ENCODE measurements around the gene ANKH.

- no peak for TF ChIP-seq CTCF (IDR thresholded peaks at IDR 0.05; ENCODE audit: poor library complexity, severe bottlenecking)
- no peak for TF ChIP-seq TAF1 (IDR thresholded peaks at IDR 0.05; ENCODE audit: low read depth)
- no peak for TF ChIP-seq RAD21 (conservative IDR thresholded peaks at IDR 0.05)
These were observed 29.3 kb upstream of the ANKH start for GRCh38 chr5:14900693-14901461.

Measured in neural cell (in vitro differentiated cells).